Esophagus muscularis mucosa (tissue), 4 donors: ENCODE data around the gene CDH20. TPM values are rescaled to one million over a fixed set of nuclear protein-coding genes. Genes with fewer than 3 reads are reported as not detected.

Source experiments
- DNase-seq: peaks from one replicate; pipeline ENCODE4 v3.0.0-alpha.2; 2017; ENCODE audit errors: extremely low spot score
- H3K27ac ChIP-seq, 4 donors: fragments of 200-600 bp; sonication (generic); replicated peaks in 1 of 4; 1 replicate in 3 of 4; 2 replicates in 1 of 4; pipeline ENCODE4 v1.5.1; 2016 to 2019; ENCODE audit warnings: mild to moderate bottlenecking in 1 of 4
- H3K27me3 ChIP-seq, 4 donors: fragments of 200-600 bp; sonication (generic); one replicate each; pipeline versions ENCODE4 v1.5.1 to v1.6.0; 2016 to 2019
- H3K36me3 ChIP-seq, 4 donors: fragments of 200-600 bp; sonication (generic); one replicate each; pipeline ENCODE4 v1.5.1; 2016 to 2019
- H3K4me1 ChIP-seq, 4 donors: fragments of 200-600 bp; sonication (generic); one replicate each; pipeline ENCODE4 v1.5.1; 2016 to 2019
- H3K4me3 ChIP-seq, 4 donors: fragments of 200-600 bp; sonication (generic); 1 replicate in 2 of 4; 2 replicates in 2 of 4; pipeline ENCODE4 v1.5.1; 2016 to 2019; ENCODE audit warnings: mild to moderate bottlenecking in 4 of 4, moderate library complexity in 1 of 4
- H3K9me3 ChIP-seq, 4 donors: fragments of 200-600 bp; sonication (generic); 1 replicate in 3 of 4; 2 replicates in 1 of 4; pipeline ENCODE4 v1.5.1; 2016 to 2019
- EP300 ChIP-seq: sonication (generic); formaldehyde crosslinking; IDR thresholded peaks from one replicate; pipeline ENCODE4 v1.6.1; 2017; ENCODE audit warnings: antibody characterized with exemption
- POLR2A ChIP-seq: fragments of 450-650 bp; IDR thresholded peaks from one replicate; pipeline ENCODE4 v1.6.1; 2017; ENCODE audit warnings: antibody characterized with exemption, moderate library complexity, mild to moderate bottlenecking, low read depth
- POLR2AphosphoS5 ChIP-seq, 2 donors: sonication (generic); formaldehyde crosslinking; IDR thresholded peaks; one replicate each; pipeline ENCODE4 v1.6.1; 2017; ENCODE audit warnings: antibody characterized with exemption in 2 of 2
- WGBS: methylation state at CpG from one replicate; pipeline ENCODE4 v1.1.5; 2018; 5-methylcytosine and 5-hydroxymethylcytosine counted together
- intact Hi-C: fragments of 100-400 bp; cut with DNase I; formaldehyde crosslinking; loops from one replicate; pipeline ENCODE4 v1.15.1; 2023
- total RNA-seq, 4 donors: library from RNA; depleted of rRNA; stranded (reverse); fragments of >200 nt; gene quantifications; one replicate each; pipeline versions ENCODE4 v1.1.0 to v1.2.1, GENCODE V29; 2016
- TF ChIP-seq, protein P1 (sequence below), 3 experiments: fragments of 200-600 bp in 2 of 3; fragments of 450-650 bp in 1 of 3; sonication (generic) in 2 of 3; IDR thresholded peaks; one replicate each; pipeline ENCODE4 v1.5.1; 2017 to 2019; ENCODE audit warnings: antibody characterized with exemption in 3 of 3, mild to moderate bottlenecking in 2 of 3, moderate library complexity in 1 of 3

CDH20 gene
- total RNA-seq, 4 donors from 2014 or later = 0.06 to 0.99 (median 0.27) TPM

DNA sequence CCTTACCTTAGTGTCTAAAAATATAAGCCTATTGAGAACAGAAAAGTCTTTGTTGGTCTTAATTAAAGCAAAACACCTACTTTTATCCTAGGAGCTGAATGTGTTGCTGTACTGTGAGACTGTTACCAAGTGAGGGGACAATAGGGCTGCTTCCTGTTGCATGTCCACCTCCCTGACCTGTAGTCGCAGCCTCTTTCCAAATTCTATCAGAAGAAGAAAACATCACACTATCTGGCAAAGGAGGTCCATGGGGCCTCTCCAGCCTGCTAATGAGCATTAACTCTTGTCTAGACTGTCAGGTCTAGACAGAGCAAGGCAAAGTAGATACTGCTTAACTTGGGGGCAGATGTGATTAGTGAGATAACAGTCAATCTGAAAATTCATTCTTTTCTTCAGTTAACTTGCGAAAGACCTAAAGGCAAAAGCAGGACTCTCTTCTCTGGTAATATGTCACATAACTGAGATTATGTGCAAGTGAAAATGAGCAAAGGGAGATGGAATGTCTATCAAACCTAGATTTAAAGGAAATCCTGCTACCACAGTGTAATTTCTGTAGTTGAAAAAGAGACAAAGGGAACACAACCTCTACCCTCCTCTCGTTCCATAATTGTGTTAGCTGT lies 66.9 kb downstream of the CDH20 start:
- H3K9me3 ChIP-seq = no peaks in the 10 kb centered on the region
- intact Hi-C loops = no loop called here
- no peak for TF ChIP-seq POLR2A
- TF ChIP-seq EP300 = no peak
- TF ChIP-seq POLR2AphosphoS5 (IDR thresholded peaks at IDR 0.05) = no peak
- TF ChIP-seq, protein P1, sequence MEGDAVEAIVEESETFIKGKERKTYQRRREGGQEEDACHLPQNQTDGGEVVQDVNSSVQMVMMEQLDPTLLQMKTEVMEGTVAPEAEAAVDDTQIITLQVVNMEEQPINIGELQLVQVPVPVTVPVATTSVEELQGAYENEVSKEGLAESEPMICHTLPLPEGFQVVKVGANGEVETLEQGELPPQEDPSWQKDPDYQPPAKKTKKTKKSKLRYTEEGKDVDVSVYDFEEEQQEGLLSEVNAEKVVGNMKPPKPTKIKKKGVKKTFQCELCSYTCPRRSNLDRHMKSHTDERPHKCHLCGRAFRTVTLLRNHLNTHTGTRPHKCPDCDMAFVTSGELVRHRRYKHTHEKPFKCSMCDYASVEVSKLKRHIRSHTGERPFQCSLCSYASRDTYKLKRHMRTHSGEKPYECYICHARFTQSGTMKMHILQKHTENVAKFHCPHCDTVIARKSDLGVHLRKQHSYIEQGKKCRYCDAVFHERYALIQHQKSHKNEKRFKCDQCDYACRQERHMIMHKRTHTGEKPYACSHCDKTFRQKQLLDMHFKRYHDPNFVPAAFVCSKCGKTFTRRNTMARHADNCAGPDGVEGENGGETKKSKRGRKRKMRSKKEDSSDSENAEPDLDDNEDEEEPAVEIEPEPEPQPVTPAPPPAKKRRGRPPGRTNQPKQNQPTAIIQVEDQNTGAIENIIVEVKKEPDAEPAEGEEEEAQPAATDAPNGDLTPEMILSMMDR (IDR thresholded peaks at IDR 0.05) = no peak
- H3K27me3 ChIP-seq = no peaks in the 10 kb centered on the region
- 84% methylated on average over 3 of the region's 3 CpGs for WGBS
- no peak for DNase-seq
- H3K36me3 ChIP-seq = no peaks in the 10 kb centered on the region
- H3K4me1 ChIP-seq = no peaks in the 10 kb centered on the region
- H3K4me3 ChIP-seq = no peak overlapping the region
- H3K27ac ChIP-seq = no peak overlapping the region

GRCh38 chr18:61400716-61401115 lies 67.5 kb downstream of the CDH20 start:
- Histone ChIP-seq H3K4me1 (no peaks in the 10 kb centered on the region), H3K9me3 (no peaks in the 10 kb centered on the region), H3K27ac (no peak overlapping the region), H3K4me3 (no peak overlapping the region), H3K36me3 (no peaks in the 10 kb centered on the region), H3K27me3 (no peaks in the 10 kb centered on the region)
- 74% methylated on average over 4 of the region's 4 CpGs for WGBS
- DNase-seq = no peak
- intact Hi-C loops = no loop called here
- TF ChIP-seq POLR2AphosphoS5 (IDR thresholded peaks at IDR 0.05) (no peak), POLR2A (no peak), EP300 (no peak)
- TF ChIP-seq, protein P1 (IDR thresholded peaks at IDR 0.05) = no peak

- Histone ChIP-seq H3K4me3 (no peak overlapping the region), H3K4me1 (no peaks in the 10 kb centered on the region), H3K27me3 (no peaks in the 10 kb centered on the region), H3K27ac (no peak overlapping the region), H3K36me3 (no peaks in the 10 kb centered on the region), H3K9me3 (no peaks in the 10 kb centered on the region)
- no peak for TF ChIP-seq POLR2A
- TF ChIP-seq, protein P1 (IDR thresholded peaks at IDR 0.05) = no peak
- no peak for TF ChIP-seq POLR2AphosphoS5 (IDR thresholded peaks at IDR 0.05)
- TF ChIP-seq EP300 = no peak
- intact Hi-C loops = no loop called here
- no peak for DNase-seq
- 25% methylated on average over 1 of the region's 1 CpG for WGBS
Measured at GRCh38 chr18:61402726-61403125, 69.5 kb downstream of the CDH20 start.

- intact Hi-C loops = no loop called here
- no peak overlapping the region for H3K4me3 ChIP-seq
- no peaks in the 10 kb centered on the region for H3K36me3 ChIP-seq
- H3K27ac ChIP-seq = no peak overlapping the region
- H3K4me1 ChIP-seq = no peaks in the 10 kb centered on the region
- DNase-seq = no peak
- no peaks in the 10 kb centered on the region for H3K27me3 ChIP-seq
- no peaks in the 10 kb centered on the region for H3K9me3 ChIP-seq
- TF ChIP-seq EP300 = no peak
- TF ChIP-seq POLR2AphosphoS5 (IDR thresholded peaks at IDR 0.05) = no peak
- no peak for TF ChIP-seq POLR2A
- TF ChIP-seq, protein P1 (IDR thresholded peaks at IDR 0.05) = no peak
- WGBS = 91% methylated on average over 1 of the region's 1 CpG
Measured at GRCh38 chr18:61413396-61413795, 80.2 kb downstream of the CDH20 start.

GRCh38 chr18:61414086-61414485 lies 80.9 kb downstream of the CDH20 start:
- Histone ChIP-seq H3K36me3 (no peaks in the 10 kb centered on the region), H3K27ac (no peak overlapping the region), H3K4me1 (no peaks in the 10 kb centered on the region), H3K4me3 (no peak overlapping the region), H3K9me3 (no peaks in the 10 kb centered on the region), H3K27me3 (no peaks in the 10 kb centered on the region)
- DNase-seq = no peak
- intact Hi-C loops = no loop called here
- TF ChIP-seq POLR2A (no peak), POLR2AphosphoS5 (IDR thresholded peaks at IDR 0.05) (no peak), EP300 (no peak)
- TF ChIP-seq, protein P1 (IDR thresholded peaks at IDR 0.05) = no peak
- WGBS = 83% methylated on average over 4 of the region's 4 CpGs
